Stimulated activated CD4-positive, alpha-beta T cell treated with anti-CD3 and anti-CD28 coated beads, Interleukin-15, amount 100 ng/mL, for 48 hours (primary cell): ENCODE results near the gene PPP4R4.

ENCODE experiments used
- DNase-seq, 2 donors: peaks; one replicate each; pipeline ENCODE4 v3.0.0-alpha.2; 2020; ENCODE audit warnings: low read depth in 2 of 2

PPP4R4 gene, protein sequence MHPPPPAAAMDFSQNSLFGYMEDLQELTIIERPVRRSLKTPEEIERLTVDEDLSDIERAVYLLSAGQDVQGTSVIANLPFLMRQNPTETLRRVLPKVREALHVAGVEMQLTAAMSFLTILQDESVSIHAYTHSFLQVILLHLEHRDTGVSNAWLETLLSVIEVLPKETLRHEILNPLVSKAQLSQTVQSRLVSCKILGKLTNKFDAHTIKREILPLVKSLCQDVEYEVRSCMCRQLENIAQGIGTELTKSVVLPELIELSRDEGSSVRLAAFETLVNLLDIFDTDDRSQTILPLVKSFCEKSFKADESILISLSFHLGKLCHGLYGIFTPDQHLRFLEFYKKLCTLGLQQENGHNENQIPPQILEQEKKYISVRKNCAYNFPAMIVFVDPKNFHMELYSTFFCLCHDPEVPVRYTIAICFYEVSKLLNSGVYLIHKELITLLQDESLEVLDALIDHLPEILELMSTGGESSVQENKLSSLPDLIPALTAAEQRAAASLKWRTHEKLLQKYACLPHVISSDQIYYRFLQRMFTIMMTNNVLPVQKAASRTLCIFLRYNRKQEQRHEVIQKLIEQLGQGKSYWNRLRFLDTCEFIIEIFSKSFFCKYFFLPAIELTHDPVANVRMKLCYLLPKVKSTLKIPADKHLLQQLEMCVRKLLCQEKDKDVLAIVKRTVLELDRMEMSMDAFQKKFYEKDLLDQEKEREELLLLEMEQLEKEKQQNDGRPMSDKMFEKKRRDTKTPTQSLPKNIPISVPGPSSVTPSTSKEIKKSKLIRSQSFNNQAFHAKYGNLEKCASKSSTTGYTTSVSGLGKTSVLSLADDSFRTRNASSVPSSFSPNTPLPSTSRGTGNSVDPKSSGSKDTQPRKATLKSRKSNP

GRCh38 chr14:94173885-94174603, at the start of gene PPP4R4:
TSS of gene PPP4R4 (plus strand) at chr14:94174322. CDS start at chr14:94174466, 144 bp downstream.
- DNase-seq = peak; percentile 76 to 83

DNA sequence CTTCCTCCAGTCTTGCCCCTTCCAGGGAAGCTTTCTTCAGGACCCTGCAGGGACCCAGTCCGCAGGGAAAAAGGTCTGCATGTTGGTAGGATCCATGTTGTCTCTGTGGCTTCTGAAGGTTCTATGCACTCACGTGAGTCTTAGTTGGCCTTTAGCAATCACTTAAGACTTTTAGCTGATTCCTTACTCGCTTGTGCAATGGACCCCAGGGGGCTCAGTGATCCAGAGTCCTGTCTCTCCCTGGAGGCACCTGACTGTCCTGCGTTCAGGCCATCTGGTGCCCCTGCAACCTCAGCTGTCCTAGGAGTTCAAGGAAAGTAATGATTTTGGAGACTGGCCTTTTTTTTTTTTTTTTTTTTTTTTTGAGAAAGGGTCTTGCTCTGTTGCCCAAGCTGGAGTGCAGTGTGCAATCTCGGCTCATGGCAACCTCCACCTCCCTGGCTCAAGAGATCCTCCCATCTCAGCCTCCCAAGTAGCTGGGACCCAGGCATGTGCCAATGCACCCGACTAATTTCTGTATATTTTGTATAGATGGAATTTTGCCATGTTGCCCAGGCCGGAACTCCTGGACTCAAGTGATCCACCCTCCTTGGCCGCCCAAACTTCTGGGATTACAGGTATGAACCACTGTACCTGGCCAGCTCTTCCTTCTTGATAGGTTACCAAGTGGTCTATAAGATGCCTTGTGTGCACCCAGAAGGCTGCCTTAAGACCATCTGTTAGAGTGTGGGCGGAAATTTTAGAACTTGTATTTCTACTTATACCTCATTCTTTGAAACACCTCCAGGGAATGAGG, 49.3 kb upstream of the PPP4R4 start:
- DNase-seq = no peak

DNA sequence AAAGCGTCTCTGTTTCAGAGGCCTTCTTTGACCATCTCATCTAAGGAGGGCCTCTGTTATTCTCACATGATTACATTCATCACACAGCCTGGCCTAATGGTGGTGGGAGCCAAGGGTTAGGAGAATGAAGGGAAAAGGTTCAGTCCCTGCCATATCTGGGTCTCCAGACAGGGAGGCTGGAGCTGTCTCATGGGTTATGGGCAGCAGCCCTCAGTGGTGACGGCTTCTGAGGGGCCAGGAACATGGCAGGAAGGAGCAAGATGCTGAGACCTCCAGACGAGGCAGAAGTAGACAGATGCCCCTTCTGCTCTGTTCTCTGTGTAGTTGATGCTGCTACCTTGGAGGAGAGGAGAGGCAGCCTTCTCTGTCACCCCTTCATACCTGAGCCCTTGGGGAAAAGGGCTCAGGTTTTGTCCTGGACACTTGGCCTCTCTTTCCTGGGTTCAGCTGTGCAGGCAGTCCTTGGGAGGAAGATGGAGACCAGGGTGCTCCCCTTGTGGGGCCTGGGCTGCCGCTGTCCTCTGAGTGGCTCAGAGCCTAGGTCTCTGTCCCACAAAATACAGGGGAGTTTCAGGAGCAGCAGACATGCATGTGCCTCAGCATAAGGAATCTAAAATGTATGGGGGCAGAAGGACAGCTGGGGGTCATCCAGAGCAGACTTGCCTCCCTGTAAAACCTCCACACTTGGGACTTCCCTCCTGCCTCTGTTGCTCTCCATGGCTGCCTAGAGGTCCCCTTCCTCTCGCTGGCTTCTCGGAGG, 48.3 kb upstream of the PPP4R4 start:
- no peak for DNase-seq

- no peak for DNase-seq
These were observed 47.8 kb upstream of the PPP4R4 start for GRCh38 chr14:94126419-94126677.

GRCh38 chr14:94126800-94127199, 47.3 kb upstream of the PPP4R4 start:
- no peak for DNase-seq

DNA sequence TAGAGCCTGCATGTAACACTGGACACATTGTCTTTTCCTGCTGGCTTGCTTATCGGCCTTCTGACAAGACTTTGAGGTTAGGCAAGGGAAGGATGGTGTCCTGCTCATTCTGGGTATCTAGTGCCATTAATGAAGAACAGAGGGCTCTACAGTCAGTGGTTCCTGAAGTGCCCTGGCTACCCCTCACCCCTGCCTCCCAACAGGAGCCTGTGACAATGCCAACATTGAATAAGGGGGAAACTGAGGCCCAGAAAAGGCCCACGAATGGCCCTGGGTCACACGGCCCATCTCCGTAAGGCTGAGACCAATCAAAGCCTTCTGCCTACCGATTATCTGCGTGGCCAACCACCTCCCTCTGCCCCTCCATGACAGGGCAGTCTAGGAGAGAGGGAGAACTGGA, 46.8 kb upstream of the PPP4R4 start:
- no peak for DNase-seq

DNA sequence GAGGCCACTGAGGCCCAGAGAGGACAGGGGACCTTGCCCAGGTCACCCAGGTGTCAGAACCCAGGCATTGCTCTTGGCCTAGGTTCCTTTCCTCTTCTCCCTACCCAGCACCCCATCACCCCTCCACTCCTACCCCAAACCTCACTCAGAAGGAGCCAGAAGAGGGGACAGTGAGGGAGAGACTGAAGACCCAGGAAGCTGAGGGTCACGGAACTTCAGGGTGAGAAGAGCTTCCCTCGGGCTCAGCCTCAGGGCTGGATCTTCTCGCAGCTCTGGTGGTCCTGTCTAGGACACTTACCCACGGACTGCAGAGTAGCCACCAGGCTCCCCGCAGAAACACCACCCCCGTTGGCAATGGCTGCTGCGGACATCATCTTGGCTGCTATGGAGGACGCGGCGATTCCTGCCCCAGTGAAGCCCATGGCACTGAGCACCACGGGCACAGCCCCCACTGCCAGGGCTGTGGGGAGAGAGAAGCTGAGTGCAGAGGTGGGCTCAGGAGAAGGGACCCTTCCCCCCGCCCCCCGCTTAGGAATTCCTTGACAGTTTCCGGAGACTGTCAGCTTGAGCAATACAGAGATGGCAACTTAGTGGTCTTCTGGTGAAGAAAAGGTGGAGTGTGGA, 45.8 kb upstream of the PPP4R4 start:
- DNase-seq = no peak

GRCh38 chr14:94129111-94129757, 44.9 kb upstream of the PPP4R4 start, which contains the start of gene IFI27L2:
TSS of gene IFI27L2 (minus strand) at chr14:94129604. CDS start at chr14:94129564, 40 bp downstream.
- DNase-seq = peak; percentile 44 to 61

DNA sequence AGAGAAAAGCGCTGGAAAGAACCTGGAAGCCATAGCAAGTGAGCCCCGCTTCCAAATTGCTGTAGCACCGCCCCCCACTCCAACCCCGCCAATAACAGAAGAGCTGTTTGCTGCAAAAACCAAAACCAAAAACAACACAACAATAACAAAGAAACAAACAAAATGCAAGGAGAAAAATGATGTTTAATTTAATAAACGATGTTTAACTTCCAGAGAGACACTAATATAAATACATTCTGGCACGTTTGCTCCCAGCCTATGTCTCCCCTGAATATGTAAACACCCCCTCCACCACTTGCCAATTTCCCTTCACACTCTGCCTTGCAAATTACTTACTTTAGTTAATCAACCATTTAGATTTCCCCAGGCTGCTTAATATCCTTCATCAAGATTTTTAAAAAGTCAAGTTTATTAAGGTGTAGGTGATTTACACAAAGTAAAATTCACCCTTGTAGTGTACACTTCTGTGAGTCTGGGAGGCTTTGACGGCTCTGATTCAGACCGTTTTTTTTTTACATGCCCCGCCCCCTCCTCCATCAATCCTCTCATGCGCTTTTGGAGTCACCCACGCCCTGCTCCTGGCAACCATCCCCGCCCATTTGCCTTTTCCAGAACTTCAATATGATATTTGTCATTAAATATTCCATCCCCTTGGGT, 44.2 kb upstream of the PPP4R4 start:
- no peak for DNase-seq

DNA sequence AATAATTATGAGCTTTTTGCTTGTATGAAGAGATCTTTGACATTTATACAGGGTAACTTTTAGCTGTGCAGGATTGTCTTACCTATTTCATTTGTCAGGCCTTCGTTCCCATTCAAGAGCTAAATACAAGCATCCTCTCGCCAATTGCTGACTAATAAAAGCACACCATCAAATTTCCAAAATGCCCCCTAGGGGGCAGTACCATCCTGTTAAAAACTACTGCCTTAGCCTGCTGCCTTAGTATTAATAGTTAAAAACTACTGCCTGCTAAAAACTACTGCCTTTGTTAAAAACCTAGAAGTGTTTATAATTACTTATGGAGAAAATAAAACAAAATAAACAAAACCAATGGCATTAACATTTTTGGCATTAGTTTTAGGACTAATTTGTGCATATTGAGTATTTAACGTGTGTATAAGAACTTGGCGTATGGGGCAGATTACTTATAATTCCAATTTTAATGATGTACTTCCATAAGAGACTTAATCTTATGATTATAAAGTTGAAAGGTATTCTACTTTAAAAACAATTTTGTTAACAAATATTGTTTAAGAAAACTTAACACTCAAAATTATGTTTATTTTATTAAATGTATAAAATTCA, 41.7 kb upstream of the PPP4R4 start:
- DNase-seq = peak in 1 of 2 donors; percentile 54

- DNase-seq = no peak
These were observed 38.6 kb upstream of the PPP4R4 start for GRCh38 chr14:94135476-94135875.

GRCh38 chr14:94136575-94137331, 37.4 kb upstream of the PPP4R4 start:
- peak; percentile 71 to 83 for DNase-seq

GRCh38 chr14:94138251-94138650, 35.9 kb upstream of the PPP4R4 start:
- no peak for DNase-seq

GRCh38 chr14:94139006-94139405, 35.1 kb upstream of the PPP4R4 start:
- no peak for DNase-seq

DNA sequence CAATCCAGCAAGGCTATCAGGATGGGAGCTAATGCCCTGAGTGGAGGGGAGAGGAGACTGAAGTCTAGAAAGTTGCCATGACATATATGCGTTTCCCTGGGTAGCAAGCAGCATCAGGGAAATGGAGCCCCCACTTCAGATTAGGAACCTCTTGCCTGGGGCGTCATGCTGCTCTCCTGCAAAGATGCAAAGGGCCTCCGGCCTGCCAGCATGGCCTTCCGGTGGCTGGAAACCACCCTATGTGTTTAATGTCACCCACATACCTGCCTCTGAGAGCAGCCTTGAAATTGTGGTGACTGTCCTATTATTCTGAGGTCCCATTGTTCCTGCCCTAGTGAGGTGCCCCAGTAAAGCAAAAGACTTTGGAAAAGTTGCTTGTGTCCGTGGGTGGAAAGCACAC, 34.7 kb upstream of the PPP4R4 start:
- DNase-seq = no peak

DNA sequence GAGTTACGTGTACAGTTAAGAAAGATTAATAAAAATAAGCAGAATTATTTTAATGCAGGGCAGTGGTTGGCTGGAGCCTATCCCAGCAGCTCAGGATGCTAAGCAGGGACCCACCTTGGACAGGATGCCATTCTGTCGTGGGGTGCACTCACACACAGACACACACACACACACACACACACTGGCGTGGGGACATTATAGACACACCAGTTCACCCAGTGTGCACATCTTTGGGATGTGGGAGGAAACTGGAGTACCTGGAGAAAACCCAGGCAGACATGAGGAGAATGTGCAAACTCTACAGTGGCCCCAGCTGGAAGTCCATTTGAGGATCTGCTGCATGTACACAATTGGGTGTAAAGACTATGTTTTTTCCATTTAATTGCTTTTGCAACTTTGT, 31.9 kb upstream of the PPP4R4 start:
- DNase-seq = no peak

GRCh38 chr14:94142836-94143235, 31.3 kb upstream of the PPP4R4 start:
- no peak for DNase-seq

DNA sequence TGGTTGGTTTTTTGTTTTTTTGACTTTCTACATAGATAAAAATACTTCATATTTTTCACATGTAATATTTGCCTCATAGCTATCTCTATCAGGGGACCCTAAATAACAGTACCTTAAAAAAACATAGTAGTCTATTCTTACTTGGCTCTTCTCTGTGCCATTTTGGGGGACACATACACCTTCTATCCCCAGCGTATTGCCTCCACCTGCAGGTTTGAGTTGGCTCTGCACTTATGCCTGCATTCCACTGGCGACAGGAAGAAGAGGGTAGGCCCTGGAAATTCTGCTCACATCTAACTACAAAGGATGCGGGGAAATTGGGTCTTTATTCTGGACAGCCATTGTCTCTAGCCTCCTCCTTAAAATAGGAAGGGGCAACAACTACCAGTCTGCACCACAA, 30.9 kb upstream of the PPP4R4 start:
- DNase-seq = no peak
